ENCODE data around the gene TESPA1. TPM values are rescaled to one million over a fixed set of nuclear protein-coding genes. Genes with fewer than 3 reads are reported as not detected.

The TESPA1 gene
- total RNA-seq = not detected in 2 replicates

GRCh38 chr12:54984658-54985376 lies at the start of gene TESPA1:
TSS of gene TESPA1 (minus strand) at chr12:54984762. CDS start at chr12:54974562, 10,200 bp downstream.

GRCh38 chr12:55019784-55020183 lies 35.2 kb upstream of the TESPA1 start, which contains the start of gene NEUROD4:
TSS of gene NEUROD4 (plus strand) at chr12:55019974. CDS start at chr12:55026440, 6,466 bp downstream.

Other genes with a start within 250 kb of the TESPA1 start
- gene MUCL1, start 130.2 kb downstream of the TESPA1 start, total RNA-seq = not detected in 2 replicates
- gene NEUROD4, start 35.2 kb upstream of the TESPA1 start, total RNA-seq = not detected in 2 replicates
- gene OR9K2, start 141.6 kb upstream of the TESPA1 start, total RNA-seq = not detected in 2 replicates
- not detected in 2 replicates for gene OR10A7, start 236.3 kb upstream of the TESPA1 start, total RNA-seq